Omental fat pad (tissue), 4 donors: ENCODE results near the gene ZNF316. TPM values are rescaled to one million over a fixed set of nuclear protein-coding genes. Genes with fewer than 3 reads are reported as not detected.

Experiments
- ATAC-seq: fragments of 150-250 bp; one replicate; pipeline ENCODE4 v1.9.1; 2016; ENCODE audit warnings: mild to moderate bottlenecking, moderate library complexity; ENCODE audit not compliant: low FRiP score
- DNase-seq: peaks from one replicate; pipeline ENCODE4 v3.0.0-alpha.2; 2019; ENCODE audit warnings: low spot score
- total RNA-seq, 4 donors: library from RNA; depleted of rRNA; stranded (reverse); fragments of >200 nt; gene quantifications; one replicate each; pipeline ENCODE4 v1.1.0, GENCODE V29; 2016
- TF ChIP-seq, protein P1 (sequence below), 3 donors: fragments of 450-650 bp; IDR thresholded peaks; one replicate each; pipeline ENCODE4 v1.5.1; 2016 to 2017; ENCODE audit warnings: antibody characterized with exemption in 3 of 3, mild to moderate bottlenecking in 3 of 3, moderate library complexity in 2 of 3

The ZNF316 gene
- total RNA-seq, 4 donors from 2014 or later: 14.4 to 27.5 (median 18.8) TPM

GRCh38 chr7:6691609-6692106 is 54.5 kb downstream of the ZNF316 start:
- ATAC-seq (no peak), DNase-seq (no peak)
- TF ChIP-seq, protein P1, sequence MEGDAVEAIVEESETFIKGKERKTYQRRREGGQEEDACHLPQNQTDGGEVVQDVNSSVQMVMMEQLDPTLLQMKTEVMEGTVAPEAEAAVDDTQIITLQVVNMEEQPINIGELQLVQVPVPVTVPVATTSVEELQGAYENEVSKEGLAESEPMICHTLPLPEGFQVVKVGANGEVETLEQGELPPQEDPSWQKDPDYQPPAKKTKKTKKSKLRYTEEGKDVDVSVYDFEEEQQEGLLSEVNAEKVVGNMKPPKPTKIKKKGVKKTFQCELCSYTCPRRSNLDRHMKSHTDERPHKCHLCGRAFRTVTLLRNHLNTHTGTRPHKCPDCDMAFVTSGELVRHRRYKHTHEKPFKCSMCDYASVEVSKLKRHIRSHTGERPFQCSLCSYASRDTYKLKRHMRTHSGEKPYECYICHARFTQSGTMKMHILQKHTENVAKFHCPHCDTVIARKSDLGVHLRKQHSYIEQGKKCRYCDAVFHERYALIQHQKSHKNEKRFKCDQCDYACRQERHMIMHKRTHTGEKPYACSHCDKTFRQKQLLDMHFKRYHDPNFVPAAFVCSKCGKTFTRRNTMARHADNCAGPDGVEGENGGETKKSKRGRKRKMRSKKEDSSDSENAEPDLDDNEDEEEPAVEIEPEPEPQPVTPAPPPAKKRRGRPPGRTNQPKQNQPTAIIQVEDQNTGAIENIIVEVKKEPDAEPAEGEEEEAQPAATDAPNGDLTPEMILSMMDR (IDR thresholded peaks at IDR 0.05): no peak

GRCh38 chr7:6700793-6701192 is 63.7 kb downstream of the ZNF316 start:
- no peak for DNase-seq
- no peak for ATAC-seq
- TF ChIP-seq, protein P1 (IDR thresholded peaks at IDR 0.05): no peak

- no peak for ATAC-seq
- DNase-seq: no peak
- TF ChIP-seq, protein P1 (IDR thresholded peaks at IDR 0.05): no peak
These were observed 64.7 kb downstream of the ZNF316 start for GRCh38 chr7:6701860-6702259.

Other genes starting within 250 kb of the ZNF316 start
- 10 to 100 TPM; 10.7 to 25.9 (median 16.3) TPM for gene DAGLB, start 189.4 kb upstream of the ZNF316 start, total RNA-seq
- gene KDELR2, start 153.2 kb upstream of the ZNF316 start, total RNA-seq: 100 to 1,000 TPM in 2 of 4 donors, 10 to 100 TPM in 2; 86.9 to 120 (median 94.0) TPM
- gene GRID2IP, start 85.9 kb upstream of the ZNF316 start, total RNA-seq: not detected
- 10 to 100 TPM; 30.6 to 52.3 (median 42.3) TPM for gene ZDHHC4, start 59.9 kb upstream of the ZNF316 start, total RNA-seq
- gene INTS15, start 47.3 kb upstream of the ZNF316 start, total RNA-seq: 10 to 100 TPM; 20.2 to 45.1 (median 24.1) TPM
- 1 to 10 TPM; 4.1 to 5.6 (median 4.7) TPM for gene ZNF853, start 21.7 kb upstream of the ZNF316 start, total RNA-seq
- 10 to 100 TPM; 11.1 to 27.6 (median 16.1) TPM for gene ZNF12, start 69.6 kb downstream of the ZNF316 start, total RNA-seq
- gene RSPH10B2, start 116.8 kb downstream of the ZNF316 start, total RNA-seq: under 1 TPM in 1 of 4 donors, not detected in 3; 0.93 TPM
- 10 to 100 TPM; 25.7 to 59.9 (median 28.2) TPM for gene CCZ1B, start 189.0 kb downstream of the ZNF316 start, total RNA-seq